Measurements from ENCODE around the gene AMPD2. TPM values are rescaled to one million over a fixed set of nuclear protein-coding genes. Genes with fewer than 3 reads are reported as not detected.

Gene AMPD2
- total and polyA plus RNA-seq, 9 of the 15 experiments (the other 6 are each of a cell fraction or from before 2014, with no cell fraction given) = 2.0 to 77.7 (median 28.2) TPM

- intact Hi-C loops (cut with micrococcal nuclease) = no loop called here
Measured at GRCh38 chr1:109598156-109598555, 21.5 kb upstream of the AMPD2 start.

More at GRCh38 chr1:109598156-109598555, 21.5 kb upstream of the AMPD2 start:
- Histone ChIP-seq H4K20me1 (replicated peaks; ENCODE audit: control insufficient read depth, insufficient read depth, low read length) (no peaks in the 10 kb centered on the region), H3K4me3 (no peak overlapping the region), H3K9me3 (replicated peaks; ENCODE audit: control insufficient read depth, insufficient read depth, low read depth, low read length) (no peaks in the 10 kb centered on the region), H3K27me3 (ENCODE audit: control insufficient read depth in 2 of 2, insufficient read depth in 2 of 2, low read length in 2 of 2) (no peaks in the 10 kb centered on the region), H3K27ac (ENCODE audit: extremely low read depth, low read depth, low read length) (no peak overlapping the region), H2AFZ (ENCODE audit: low read depth, low read length) (no peak overlapping the region), H3K4me2 (ENCODE audit: insufficient read depth, low read length) (no peak overlapping the region), H3K4me1 (replicated peaks in 1 of 2; ENCODE audit: control insufficient read depth in 2 of 2, insufficient read depth in 2 of 2, low read length in 2 of 2) (no peaks in the 10 kb centered on the region), H3K79me2 (ENCODE audit: control insufficient read depth, insufficient read depth, low read length) (no peaks in the 10 kb centered on the region), H3K9me1 (ENCODE audit: control insufficient read depth, insufficient read depth, low read length) (no peaks in the 10 kb centered on the region), H3K36me3 (ENCODE audit: control insufficient read depth, insufficient read depth, low read length) (peaks cover 21% of the 10 kb centered on the region), H3K9ac (ENCODE audit: insufficient read depth in 1 of 2, low read depth in 2 of 2, low read length in 2 of 2) (no peak overlapping the region)
- BruUV-seq (replicated peaks) = no TSS peak
- FAIRE-seq (no peak), ATAC-seq (no peak), DNase-seq (ENCODE audit: extremely low read depth in 1 of 4, low spot score in 3 of 4) (no peak)
- WGBS (ENCODE audit: insufficient coverage, low coverage, missing lambda C conversion rate) = 84% methylated on average over 1 of the region's 1 CpG
- CTCF ChIA-PET (ENCODE audit: low intra/inter-chr PET ratio) = no interaction called here
- POLR2A ChIA-PET = interaction anchor here (0.5 to 1.0 kb wide), 3 partner anchors 13 to 906 kb away, joined by 3 to 4 read pairs (median 3); partner anchors contain the start of gene PRPF38B
- TF ChIP-seq, protein P1, sequence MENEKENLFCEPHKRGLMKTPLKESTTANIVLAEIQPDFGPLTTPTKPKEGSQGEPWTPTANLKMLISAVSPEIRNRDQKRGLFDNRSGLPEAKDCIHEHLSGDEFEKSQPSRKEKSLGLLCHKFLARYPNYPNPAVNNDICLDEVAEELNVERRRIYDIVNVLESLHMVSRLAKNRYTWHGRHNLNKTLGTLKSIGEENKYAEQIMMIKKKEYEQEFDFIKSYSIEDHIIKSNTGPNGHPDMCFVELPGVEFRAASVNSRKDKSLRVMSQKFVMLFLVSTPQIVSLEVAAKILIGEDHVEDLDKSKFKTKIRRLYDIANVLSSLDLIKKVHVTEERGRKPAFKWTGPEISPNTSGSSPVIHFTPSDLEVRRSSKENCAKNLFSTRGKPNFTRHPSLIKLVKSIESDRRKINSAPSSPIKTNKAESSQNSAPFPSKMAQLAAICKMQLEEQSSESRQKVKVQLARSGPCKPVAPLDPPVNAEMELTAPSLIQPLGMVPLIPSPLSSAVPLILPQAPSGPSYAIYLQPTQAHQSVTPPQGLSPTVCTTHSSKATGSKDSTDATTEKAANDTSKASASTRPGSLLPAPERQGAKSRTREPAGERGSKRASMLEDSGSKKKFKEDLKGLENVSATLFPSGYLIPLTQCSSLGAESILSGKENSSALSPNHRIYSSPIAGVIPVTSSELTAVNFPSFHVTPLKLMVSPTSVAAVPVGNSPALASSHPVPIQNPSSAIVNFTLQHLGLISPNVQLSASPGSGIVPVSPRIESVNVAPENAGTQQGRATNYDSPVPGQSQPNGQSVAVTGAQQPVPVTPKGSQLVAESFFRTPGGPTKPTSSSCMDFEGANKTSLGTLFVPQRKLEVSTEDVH (IDR thresholded peaks at IDR 0.05; ENCODE audit: low read depth, partially characterized antibody) = no peak
- TF ChIP-seq OTX1 (CRISPR knock-in tag; IDR thresholded peaks at IDR 0.05) (no peak), ETS2 (tag; IDR thresholded peaks at IDR 0.05; ENCODE audit: borderline replicate concordance, poor library complexity, severe bottlenecking) (no peak), EHMT2 (IDR thresholded peaks at IDR 0.05) (no peak), THRB (CRISPR knock-in tag; conservative IDR thresholded peaks at IDR 0.05) (no peak), KDM2B (CRISPR knock-in tag; IDR thresholded peaks at IDR 0.05) (no peak), RCOR1 (IDR thresholded peaks at IDR 0.05; ENCODE audit: borderline replicate concordance in 1 of 2, low read depth in 2 of 2, low read length in 2 of 2) (no peak)
- in situ Hi-C loops (cut with MboI) = no loop called here
